OCI-M2 (cell line): Measurements from ENCODE around the gene CNTROB.

ENCODE experiments used
- DNase-seq: peaks from one replicate; lab custom pipeline; 2025; ENCODE audit not compliant: unreplicated experiment; lab: John Stamatoyannopoulos, UW

CNTROB gene

DNA sequence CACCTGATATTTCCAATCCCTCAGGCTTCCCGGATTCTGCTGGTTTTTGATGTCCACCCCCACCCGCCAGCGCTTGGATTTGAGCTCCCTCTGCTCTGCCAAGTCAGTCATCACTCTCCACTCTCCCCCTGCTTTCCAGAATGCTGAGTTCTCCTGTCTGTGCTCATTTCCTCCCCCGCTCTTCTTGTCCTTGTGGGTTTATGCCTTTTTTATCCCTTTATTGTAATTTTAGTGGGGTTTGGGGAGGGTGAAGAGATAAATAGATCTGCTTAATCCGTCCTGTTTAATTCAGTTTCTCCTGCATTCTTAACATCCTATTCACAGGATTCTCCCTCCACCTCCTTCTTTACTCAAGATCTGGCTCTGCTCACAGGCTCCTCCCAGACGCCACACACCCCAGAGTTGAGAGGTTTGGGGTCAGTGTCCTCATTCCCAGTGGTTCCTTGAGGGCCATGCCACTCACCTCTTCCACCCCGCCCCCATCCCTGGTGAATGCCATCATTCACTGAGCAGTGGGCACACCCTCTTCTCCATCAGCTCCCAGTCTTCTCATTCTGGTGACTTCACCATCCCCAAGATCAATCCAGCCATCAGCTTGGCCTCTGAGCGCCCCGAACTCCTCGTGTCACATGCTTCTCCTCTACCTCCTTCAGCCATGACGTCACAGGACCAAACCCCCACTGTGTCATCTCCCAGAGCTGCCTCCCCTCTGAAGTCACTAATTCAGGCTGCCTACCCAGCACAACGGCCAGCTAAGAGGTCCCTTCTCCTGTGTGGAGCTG, 55.3 kb downstream of the CNTROB start:
- DNase-seq = no peak

DNA sequence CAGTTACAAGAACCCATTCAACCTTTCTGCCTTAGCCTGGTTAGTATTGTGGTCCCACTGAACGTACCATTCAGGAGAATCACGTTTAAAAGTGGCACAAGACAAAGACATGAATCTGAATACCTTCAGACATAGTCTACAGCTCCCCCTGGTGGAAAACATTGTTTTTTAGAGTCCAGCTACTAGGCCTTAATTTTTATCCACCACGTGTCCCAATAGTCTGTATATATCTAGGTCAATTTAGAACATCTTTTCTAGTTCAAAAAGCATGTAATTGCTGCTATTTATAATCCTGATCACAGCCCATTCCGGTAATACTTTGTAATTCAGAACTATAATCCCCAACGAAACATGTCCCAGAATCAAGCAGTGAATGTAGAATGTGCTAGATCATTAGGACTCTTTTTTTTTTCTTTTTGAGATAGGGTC, 56.8 kb downstream of the CNTROB start:
- DNase-seq = peak; percentile 57

GRCh38 chr17:7989781-7990655, 58.0 kb downstream of the CNTROB start:
- DNase-seq = peak; percentile 33

GRCh38 chr17:7992516-7992915, 60.5 kb downstream of the CNTROB start:
- DNase-seq = no peak

DNA sequence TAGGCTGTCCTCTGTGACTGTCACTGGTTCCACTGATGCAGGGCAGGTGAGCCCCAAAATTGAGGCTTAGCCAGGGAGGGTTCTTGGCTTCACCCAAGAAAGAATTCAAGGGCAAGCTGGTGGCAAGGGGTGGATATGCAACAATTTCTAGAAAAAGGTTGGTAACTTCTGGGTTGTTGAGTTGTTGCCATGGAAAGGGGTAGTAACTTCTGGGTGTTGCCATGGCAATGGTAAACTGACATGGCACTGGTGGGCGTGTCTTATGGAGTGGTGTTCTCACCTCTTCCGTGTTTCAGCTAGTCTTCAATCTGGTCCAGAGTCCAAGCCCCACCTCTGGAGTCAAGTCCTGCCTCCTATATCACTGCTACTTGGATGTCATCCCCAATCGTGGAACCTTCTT, 60.9 kb downstream of the CNTROB start:
- DNase-seq = no peak

DNA sequence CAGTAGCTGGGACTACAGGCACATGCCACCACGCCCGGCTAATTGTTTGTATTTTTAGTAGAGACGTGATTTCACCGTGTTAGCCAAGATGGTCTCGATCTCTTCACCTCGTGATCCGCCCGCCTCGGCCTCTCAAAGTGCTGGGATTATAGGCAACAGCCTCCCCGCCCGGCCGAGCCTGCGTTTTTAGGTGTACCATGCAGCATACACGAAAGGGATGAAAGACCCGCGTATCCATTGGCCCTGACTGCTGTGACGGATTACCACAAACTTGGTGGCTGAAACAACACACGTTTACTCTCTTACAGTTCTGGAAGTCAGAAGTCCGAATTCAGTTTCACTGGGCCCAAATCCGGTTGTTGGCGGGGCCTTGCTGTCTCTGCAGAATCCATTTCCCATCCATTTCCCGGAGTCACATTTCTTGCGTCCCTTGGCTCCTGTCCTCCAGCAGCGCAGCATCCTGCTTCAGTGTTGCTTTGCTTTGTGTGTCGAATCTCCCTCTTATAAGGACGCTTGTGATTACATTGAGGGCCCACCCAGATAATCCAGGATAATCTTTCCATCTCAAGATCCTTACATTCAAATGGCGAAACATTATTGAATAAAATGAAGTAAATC, 62.1 kb downstream of the CNTROB start:
- no peak for DNase-seq

- no peak for DNase-seq
These were observed 63.7 kb downstream of the CNTROB start for GRCh38 chr17:7995724-7996123.

DNA sequence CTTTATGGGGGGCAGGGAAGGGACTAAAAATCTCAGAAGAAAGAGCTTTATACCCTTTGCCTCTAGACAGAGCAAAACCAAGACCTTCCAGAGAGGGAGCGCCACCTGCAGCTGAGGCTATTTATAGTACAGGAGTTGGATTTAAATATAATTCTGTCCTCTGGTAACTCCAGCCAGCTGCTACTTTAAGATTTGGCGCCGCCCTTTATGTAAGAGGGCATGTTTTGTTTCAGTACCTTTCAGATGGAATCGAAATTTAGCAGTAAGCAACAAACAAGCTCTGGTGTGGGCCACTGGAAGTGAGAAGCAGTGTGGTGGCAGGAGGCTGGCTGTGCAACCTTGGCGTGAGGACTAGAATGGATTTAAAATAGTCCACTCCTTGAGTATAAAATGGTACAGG, 65.2 kb downstream of the CNTROB start:
- no peak for DNase-seq
